Endothelial cell of umbilical vein (primary cell): ENCODE data around the gene ATXN7L1. TPM values are rescaled to one million over a fixed set of nuclear protein-coding genes. Genes with fewer than 3 reads are reported as not detected.

Experiments used
- BruUV-seq: library from RNA; stranded (reverse); fragments of 400-500 nt; replicated peaks from 2 replicates; lab custom pipeline; 2021; lab: Mats Ljungman, UMichigan
- CTCF ChIA-PET: fragments of 300-600, 350-600 bp; sonication (Branson Sonifier 250); formaldehyde crosslinking; loops from one replicate; lab custom pipeline; 2021; ENCODE audit warnings: antibody characterized with exemption, inconsistent platforms; lab: Charles Lee
- POLR2A ChIA-PET: fragments of 300-600, 350-600 bp; sonication (Branson Sonifier 250); formaldehyde crosslinking; loops from one replicate; lab custom pipeline; 2021; ENCODE audit warnings: antibody characterized with exemption, inconsistent platforms; lab: Charles Lee
- DNase-seq: peaks from one replicate; pipeline ENCODE4 v3.0.0-alpha.2; 2011; ENCODE audit warnings: low read depth, low spot score
- FAIRE-seq: peaks from 2 replicates; lab custom pipeline; 2011; peaks lifted over from hg19 to GRCh38; lab: Jason Lieb, UNC
- H2AFZ ChIP-seq: 2 replicates; pipeline ENCODE4 v1.6.0; 2012; ENCODE audit warnings: low read depth, low read length, control low read depth, inconsistent platforms
- H3K27ac ChIP-seq: 2 replicates; pipeline ENCODE4 v1.5.1; 2011; ENCODE audit warnings: low read depth, mild to moderate bottlenecking, control low read depth, low read length, moderate library complexity; ENCODE audit not compliant: insufficient read depth
- H3K27me3 ChIP-seq, 2 experiments: 2 replicates each; pipeline versions ENCODE4 v1.6.0 to v1.6.1; 2011; ENCODE audit warnings: low read length in 2 of 2, mixed read lengths in 1 of 2; ENCODE audit not compliant: control insufficient read depth in 2 of 2, insufficient read depth in 2 of 2
- H3K36me3 ChIP-seq, 2 experiments: 2 replicates in 1 of 2; 3 replicates in 1 of 2; pipeline ENCODE4 v1.5.1; 2011; ENCODE audit warnings: low read length in 2 of 2, mild to moderate bottlenecking in 1 of 2, moderate library complexity in 1 of 2; ENCODE audit not compliant: control insufficient read depth in 2 of 2, insufficient read depth in 2 of 2; ENCODE audit errors: extremely low read depth in 1 of 2
- H3K4me1 ChIP-seq: 3 replicates; pipeline ENCODE4 v1.5.1; 2011; ENCODE audit warnings: mild to moderate bottlenecking, low read length; ENCODE audit not compliant: control insufficient read depth, insufficient read depth; ENCODE audit errors: extremely low read depth
- H3K4me2 ChIP-seq: 2 replicates; pipeline ENCODE4 v1.6.1; 2011; ENCODE audit warnings: low read length, control low read depth, mixed read lengths; ENCODE audit not compliant: insufficient read depth
- H3K4me3 ChIP-seq, 3 experiments: fragments of 200-600 bp in 1 of 3; sonication (generic), shearing (Covaris generic) in 1 of 3; replicated peaks in 1 of 3; 2 replicates each; pipeline ENCODE4 v1.5.1; 2011 to 2016; ENCODE audit warnings: control low read depth in 3 of 3, low read length in 3 of 3, mild to moderate bottlenecking in 2 of 3, inconsistent platforms in 1 of 3, low read depth in 1 of 3, moderate library complexity in 1 of 3; ENCODE audit not compliant: insufficient read depth in 1 of 3
- H3K79me2 ChIP-seq: 2 replicates; pipeline ENCODE4 v1.6.0; 2012; ENCODE audit warnings: low read length, inconsistent platforms; ENCODE audit not compliant: control insufficient read depth, insufficient read depth
- H3K9ac ChIP-seq: replicated peaks from 2 replicates; pipeline ENCODE3; 2011; ENCODE audit warnings: low read length, control low read depth; ENCODE audit not compliant: insufficient read depth; ENCODE audit errors: extremely low read depth
- H3K9me1 ChIP-seq: replicated peaks from 3 replicates; pipeline ENCODE4 v1.6.0; 2011; ENCODE audit warnings: mild to moderate bottlenecking, low read length; ENCODE audit not compliant: control insufficient read depth, insufficient read depth; ENCODE audit errors: extremely low read depth
- H3K9me3 ChIP-seq: replicated peaks from 2 replicates; pipeline ENCODE4 v1.5.1; 2012; ENCODE audit warnings: low read length, inconsistent platforms; ENCODE audit not compliant: control insufficient read depth, insufficient read depth
- H4K20me1 ChIP-seq: replicated peaks from 2 replicates; pipeline ENCODE3; 2011; ENCODE audit warnings: mild to moderate bottlenecking, low read length; ENCODE audit not compliant: control insufficient read depth, insufficient read depth; ENCODE audit errors: extremely low read depth
- CTCF ChIP-seq, 2 donors: IDR thresholded peaks; 1 replicate in 1 of 2; 2 replicates in 1 of 2; pipeline ENCODE4 v1.5.1; 2011; ENCODE audit warnings: low read length in 2 of 2, mild to moderate bottlenecking in 2 of 2, moderate library complexity in 2 of 2, control low read depth in 1 of 2, inconsistent platforms in 1 of 2, low read depth in 1 of 2; ENCODE audit not compliant: insufficient read depth in 1 of 2; ENCODE audit errors: extremely low read depth in 1 of 2
- EZH2 ChIP-seq: IDR thresholded peaks from 2 replicates; pipeline ENCODE4 v1.6.1; 2012; ENCODE audit warnings: borderline replicate concordance, low read depth, mild to moderate bottlenecking, moderate library complexity, low read length, inconsistent platforms; ENCODE audit not compliant: severe bottlenecking
- FOS ChIP-seq: IDR thresholded peaks from 2 replicates; pipeline ENCODE4 v1.6.1; 2011; ENCODE audit warnings: mild to moderate bottlenecking, low read length, moderate library complexity, borderline replicate concordance; ENCODE audit not compliant: insufficient read depth
- GATA2 ChIP-seq: IDR thresholded peaks from 2 replicates; pipeline ENCODE4 v1.7.0; 2011; ENCODE audit warnings: low read depth, mild to moderate bottlenecking, moderate library complexity, mixed read lengths, low read length; ENCODE audit not compliant: insufficient read length, insufficient read depth
- JUN ChIP-seq: IDR thresholded peaks from 2 replicates; pipeline ENCODE4 v1.6.1; 2011; ENCODE audit warnings: borderline replicate concordance, low read depth; ENCODE audit not compliant: insufficient read length, insufficient read depth
- MAX ChIP-seq: IDR thresholded peaks from 2 replicates; pipeline ENCODE4 v1.6.1; 2011; ENCODE audit not compliant: insufficient read depth, insufficient read length
- MYC ChIP-seq: IDR thresholded peaks from one replicate; pipeline ENCODE4 v1.6.1; 2011; ENCODE audit warnings: mild to moderate bottlenecking, low read depth, low read length
- POLR2A ChIP-seq: IDR thresholded peaks from 2 replicates; pipeline ENCODE4 v1.6.1; 2012; ENCODE audit warnings: low read depth, mild to moderate bottlenecking, control low read depth, low read length
- POLR2AphosphoS5 ChIP-seq: IDR thresholded peaks from 2 replicates; pipeline ENCODE4 v1.6.1; 2012; ENCODE audit warnings: low read depth, mild to moderate bottlenecking, control low read depth, low read length, moderate library complexity; ENCODE audit not compliant: insufficient read depth
- dilution Hi-C: fragments of 300-500 bp; cut with MboI; formaldehyde crosslinking; loops from one replicate; pipeline ENCODE4 v1.15.0; 2019; ENCODE audit warnings: low sequenced_read_pairs; ENCODE audit not compliant: extremely low pct_ligation_motif_present
- intact Hi-C: fragments of 100-400 bp; cut with micrococcal nuclease; formaldehyde crosslinking; loops from one replicate; pipeline ENCODE4 v1.10.0; 2022
- polyA plus RNA-seq, 4 experiments: library from polyadenylated mRNA; depleted of rRNA in 3 of 4; stranded (reverse) in 3 of 4; unstranded in 1 of 4; fragments of >200 nt; gene quantifications; 2 replicates each; pipeline versions ENCODE4 v1.2.1 to v1.2.3, GENCODE V29; 2011 to 2012; ENCODE audit warnings: missing spikeins in 1 of 4
- total RNA-seq: library from RNA; stranded (reverse); gene quantifications from 2 replicates; pipeline ENCODE4 v1.2.3, GENCODE V29; 2021

Gene ATXN7L1
- total and polyA plus RNA-seq, 2 donors (not counting 3 experiments of a cell fraction or from before 2014, with no cell fraction given) = 4.6 to 15.6 TPM

GRCh38 chr7:105862770-105863169, 13.6 kb downstream of the ATXN7L1 start:
- BruUV-seq = no TSS peak
- no peak overlapping the region for H3K27ac ChIP-seq
- no peaks in the 10 kb centered on the region for H3K9me1 ChIP-seq
- H2AFZ ChIP-seq = no peak overlapping the region
- dilution Hi-C loops = no loop called here
- no peaks in the 10 kb centered on the region for H3K4me1 ChIP-seq
- no peak overlapping the region for H3K9ac ChIP-seq
- H3K36me3 ChIP-seq = no peaks in the 10 kb centered on the region
- no peaks in the 10 kb centered on the region for H3K79me2 ChIP-seq
- ChIA-PET CTCF (no interaction called here), POLR2A (no interaction called here)
- intact Hi-C loops = no loop called here
- H3K9me3 ChIP-seq = no peaks in the 10 kb centered on the region
- H3K4me2 ChIP-seq = no peak overlapping the region
- no peak for TF ChIP-seq GATA2
- TF ChIP-seq MYC = no peak
- no peak for TF ChIP-seq MAX
- no peak for TF ChIP-seq POLR2AphosphoS5
- TF ChIP-seq POLR2A = no peak
- TF ChIP-seq FOS = no peak
- TF ChIP-seq CTCF (IDR thresholded peaks at IDR 0.05; ENCODE audit: extremely low read depth in 1 of 2, insufficient read depth in 1 of 2, low read depth in 1 of 2, low read length in 2 of 2) = no peak
- TF ChIP-seq JUN = no peak
- no peak for TF ChIP-seq EZH2
- FAIRE-seq = no peak
- H3K4me3 ChIP-seq = no peak overlapping the region
- H4K20me1 ChIP-seq = no peaks in the 10 kb centered on the region
- no peak for DNase-seq
- H3K27me3 ChIP-seq = no peaks in the 10 kb centered on the region
